ENCODE results near the gene TIMP1.

TIMP1 gene

DNA sequence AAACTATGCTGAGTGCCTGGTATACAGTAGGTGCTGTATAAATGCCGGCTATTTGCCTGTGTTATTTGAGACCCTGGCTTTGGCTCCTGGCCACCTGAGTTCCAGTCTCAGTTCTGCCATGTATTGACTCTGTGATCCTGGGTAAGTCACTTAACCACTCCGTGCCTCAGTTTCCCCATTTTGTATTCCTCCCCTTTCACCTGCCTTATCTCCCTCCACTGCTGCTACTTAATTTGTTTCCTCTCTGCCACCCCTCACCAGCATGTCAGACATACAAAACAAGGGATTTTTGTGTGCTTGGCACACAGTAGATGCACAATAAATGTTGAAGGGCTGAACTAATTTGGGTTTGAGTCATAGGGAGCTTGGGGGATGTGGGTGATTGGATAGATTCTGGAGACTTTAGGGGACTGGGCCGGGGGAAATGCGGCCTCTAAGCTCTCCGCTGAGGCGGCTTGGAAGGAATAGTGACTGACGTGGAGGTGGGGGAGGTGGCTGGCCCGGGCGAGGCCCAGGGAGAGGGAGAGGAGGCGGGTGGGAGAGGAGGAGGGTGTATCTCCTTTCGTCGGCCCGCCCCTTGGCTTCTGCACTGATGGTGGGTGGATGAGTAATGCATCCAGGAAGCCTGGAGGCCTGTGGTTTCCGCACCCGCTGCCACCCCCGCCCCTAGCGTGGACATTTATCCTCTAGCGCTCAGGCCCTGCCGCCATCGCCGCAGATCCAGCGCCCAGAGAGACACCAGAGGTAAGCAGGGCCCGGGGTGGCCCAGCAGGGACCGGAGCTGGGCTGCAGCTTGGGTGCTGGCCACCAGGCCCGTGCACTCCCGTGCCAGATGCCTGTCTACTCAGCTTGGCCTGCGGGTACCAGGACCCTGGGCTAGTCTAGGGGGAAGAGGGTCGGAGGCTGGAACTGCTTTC lies at the start of gene TIMP1:
Gene TIMP1, plus strand, starts transcription at position 706 of the 917 bp plus-strand sequence. CDS start 980 bp downstream, outside the sequence.
- DNase-seq (ENCODE audit: low read depth), result peak; percentile 90

DNA sequence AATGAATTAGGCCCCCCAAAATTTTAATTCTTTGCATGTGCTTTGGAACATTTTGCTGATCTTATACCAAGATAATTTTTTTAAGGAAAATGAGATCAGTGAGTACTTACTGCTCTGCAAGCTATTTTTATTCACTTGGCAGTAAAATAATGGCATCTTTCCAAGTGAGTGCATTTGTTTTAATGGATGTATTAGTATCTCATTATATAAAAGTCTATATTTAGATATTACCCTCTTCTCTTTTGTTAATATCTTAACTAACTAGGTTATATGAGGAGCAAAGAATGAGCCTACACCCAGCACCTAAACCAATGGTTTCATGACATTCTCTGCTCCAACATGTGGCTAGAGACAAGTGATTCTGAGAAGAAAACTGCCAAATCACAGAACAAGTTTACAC lies 42.4 kb upstream of the TIMP1 start:
- no peak for DNase-seq (ENCODE audit: low read depth)

DNA sequence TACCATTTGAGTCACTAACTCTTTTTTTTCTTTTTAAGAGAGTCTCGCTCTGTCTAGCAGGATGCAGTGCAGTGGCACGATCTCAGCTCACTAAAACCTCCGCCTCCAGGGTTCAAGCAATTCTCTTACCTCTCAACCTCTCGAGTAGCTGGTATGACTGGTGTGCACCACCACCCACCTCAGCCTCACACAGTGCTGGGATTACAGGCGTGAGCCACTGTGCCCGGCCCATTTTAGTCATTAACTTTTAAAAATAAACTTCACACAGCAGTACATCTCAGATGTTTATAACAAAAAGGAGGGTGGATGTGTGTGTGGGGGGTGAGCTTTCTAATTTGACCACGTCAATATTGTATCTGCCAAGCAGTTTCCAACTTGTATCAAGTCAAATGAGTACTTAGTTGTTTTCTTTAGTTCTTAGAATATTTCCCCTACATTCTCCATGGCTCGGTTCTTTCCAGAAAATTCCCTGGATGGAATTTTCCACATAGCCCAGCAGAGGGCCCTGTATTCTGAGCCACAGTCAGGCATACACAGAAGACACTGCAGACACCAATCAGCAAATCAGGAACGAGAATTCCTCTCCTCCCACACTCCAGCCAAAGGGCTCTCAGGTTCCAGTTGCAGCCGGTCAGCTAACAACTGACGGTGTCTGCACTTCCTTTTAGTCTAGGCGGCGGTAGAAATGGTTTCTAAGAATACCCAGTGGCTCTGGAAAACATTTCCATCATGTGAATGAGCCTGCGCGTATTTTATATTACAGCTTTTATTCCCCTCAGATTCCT lies 41.3 kb upstream of the TIMP1 start:
- DNase-seq (ENCODE audit: low read depth), result peak; percentile 85

DNA sequence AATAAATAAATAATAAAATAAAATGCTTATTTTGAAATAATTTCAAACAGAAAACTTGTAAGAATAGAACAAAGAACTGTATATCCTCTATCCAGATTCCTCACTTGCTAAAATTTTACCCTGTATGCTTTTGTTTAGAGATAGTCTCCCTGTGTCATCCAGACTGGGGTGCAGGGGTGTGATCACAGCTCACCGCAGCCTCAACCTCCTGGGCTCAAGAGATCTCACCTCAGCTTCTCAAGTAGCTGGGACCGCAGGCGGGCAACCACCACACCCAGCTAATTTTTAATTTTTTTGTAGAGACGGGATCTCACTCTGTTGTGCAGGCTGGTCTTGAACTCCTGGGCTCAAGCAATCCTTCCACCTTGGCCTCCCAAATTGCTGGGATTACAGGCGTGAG lies 38.7 kb upstream of the TIMP1 start:
- no peak for DNase-seq (ENCODE audit: low read depth)

GRCh38 chrX:47556045-47556623 lies 26.1 kb upstream of the TIMP1 start:
- DNase-seq (ENCODE audit: low read depth), result peak; percentile 92

DNA sequence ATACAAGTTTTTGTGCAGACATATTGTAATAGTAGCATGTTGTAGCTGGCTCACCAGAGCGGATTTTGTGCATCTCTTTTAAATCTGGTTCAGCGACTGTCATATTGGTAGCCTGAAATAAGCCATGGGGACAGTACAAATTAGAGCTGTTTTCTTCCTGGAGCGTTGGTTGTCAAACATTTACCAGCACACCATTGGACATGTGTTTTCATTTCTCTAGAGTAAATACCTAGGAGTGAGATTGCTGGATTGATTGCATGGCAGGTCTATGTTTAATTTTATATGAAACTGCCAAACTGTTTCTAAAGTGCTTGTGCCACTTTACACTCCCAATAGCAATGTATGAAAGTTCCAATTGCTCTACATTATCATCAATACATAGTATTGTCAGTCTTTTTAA lies 23.8 kb upstream of the TIMP1 start:
- no peak for DNase-seq (ENCODE audit: low read depth)

DNA sequence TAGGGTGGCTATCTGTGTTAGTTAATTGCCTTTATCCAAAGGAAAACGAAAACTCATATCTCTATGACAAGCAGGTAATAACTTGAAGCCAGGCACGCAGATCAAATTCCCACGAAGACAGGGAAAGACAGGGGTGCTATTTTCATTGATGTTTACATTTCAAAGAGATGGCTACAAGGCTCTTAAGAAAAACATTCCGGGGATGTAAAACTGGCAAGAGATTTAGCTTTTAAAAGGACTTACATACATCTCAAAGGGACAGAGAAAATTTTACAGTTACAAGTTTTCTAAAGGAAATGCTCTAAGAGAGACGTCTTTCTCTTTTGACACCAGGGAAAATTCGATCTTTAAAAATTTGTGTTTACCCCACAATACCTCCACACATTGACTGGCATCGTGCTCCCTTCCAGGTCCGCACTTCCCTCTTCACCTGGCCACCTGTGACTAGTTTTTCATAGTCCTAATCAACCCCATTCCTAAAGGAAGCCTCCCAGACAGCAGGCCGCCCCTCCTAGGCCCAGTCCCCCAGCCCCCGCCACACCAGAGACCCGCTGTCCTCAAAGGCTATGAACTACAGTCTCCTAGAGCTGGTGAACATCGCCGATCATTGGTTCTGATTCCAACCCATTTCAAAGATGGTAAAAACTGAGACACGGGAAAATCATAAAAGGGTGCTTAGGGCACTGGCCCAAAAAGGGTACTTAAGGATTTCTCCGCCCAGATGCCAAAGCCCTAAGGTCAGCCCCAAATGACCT lies 21.9 kb upstream of the TIMP1 start:
- DNase-seq (ENCODE audit: low read depth), result no peak

DNA sequence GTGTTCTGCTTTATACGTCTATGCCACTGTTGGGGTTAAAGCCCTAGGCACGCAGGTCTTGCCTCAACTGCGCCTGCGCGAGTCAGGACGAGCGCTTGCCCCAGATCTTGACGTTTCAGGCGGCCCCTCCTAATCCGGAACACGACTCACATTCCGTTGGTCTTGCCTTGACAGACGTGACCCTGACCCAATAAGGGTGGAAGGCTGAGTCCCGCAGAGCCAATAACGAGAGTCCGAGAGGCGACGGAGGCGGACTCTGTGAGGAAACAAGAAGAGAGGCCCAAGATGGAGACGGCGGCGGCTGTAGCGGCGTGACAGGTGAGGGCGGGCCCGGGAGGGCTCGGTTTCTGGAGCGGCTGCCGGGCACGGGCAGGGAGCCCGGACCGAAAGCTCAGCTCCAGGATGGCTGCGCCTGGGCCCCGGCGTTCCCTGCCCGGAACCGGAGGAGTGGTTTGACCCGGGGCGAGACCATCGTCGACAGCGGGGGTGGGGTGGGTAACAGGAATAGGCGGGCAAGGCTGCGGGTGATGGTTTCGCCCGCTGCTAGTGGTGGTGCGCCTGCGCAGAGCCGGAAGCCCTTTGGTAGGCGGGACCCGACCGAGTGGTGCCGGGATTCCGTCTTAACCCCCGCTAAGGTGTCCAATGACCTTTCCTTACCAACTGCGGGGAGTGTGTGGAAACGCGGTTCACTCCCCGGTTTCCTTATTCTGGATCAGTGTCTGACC lies 21.1 kb upstream of the TIMP1 start, which contains the start of gene ARAF:
Gene ARAF, plus strand, starts transcription at position 272 of the 725 bp plus-strand sequence. CDS start 1,763 bp downstream, outside the sequence.
- peak; percentile 99 for DNase-seq (ENCODE audit: low read depth)

- no peak for DNase-seq (ENCODE audit: low read depth)
These were observed 20.5 kb upstream of the TIMP1 start for GRCh38 chrX:47561659-47562151.

- DNase-seq (ENCODE audit: low read depth), result no peak
These were observed 19.5 kb upstream of the TIMP1 start for GRCh38 chrX:47562615-47563243.

DNA sequence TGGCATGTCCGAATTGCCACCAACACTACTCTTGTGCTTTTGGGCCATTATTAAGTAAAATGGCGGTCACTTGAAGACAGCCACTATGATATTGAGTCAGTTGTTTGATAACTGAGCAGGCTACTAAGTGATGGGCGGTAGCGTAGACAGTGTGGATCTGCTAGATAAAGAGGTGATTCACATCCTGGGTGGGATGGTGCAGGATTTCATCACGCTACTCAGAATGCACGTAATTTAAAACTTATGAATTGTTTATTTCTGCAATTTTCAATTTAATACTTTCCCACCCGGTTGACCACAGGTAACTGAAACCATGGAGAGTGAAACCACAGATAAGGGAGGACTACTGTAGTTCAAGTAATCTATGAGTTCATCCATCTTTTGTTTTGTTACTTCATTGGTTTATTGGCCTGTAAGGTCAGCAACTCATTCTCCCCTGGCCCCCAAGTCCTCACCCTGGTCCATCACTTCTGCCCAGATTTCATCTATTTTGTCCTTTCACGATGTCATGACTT lies 18.4 kb upstream of the TIMP1 start:
- DNase-seq (ENCODE audit: low read depth), result no peak

DNA sequence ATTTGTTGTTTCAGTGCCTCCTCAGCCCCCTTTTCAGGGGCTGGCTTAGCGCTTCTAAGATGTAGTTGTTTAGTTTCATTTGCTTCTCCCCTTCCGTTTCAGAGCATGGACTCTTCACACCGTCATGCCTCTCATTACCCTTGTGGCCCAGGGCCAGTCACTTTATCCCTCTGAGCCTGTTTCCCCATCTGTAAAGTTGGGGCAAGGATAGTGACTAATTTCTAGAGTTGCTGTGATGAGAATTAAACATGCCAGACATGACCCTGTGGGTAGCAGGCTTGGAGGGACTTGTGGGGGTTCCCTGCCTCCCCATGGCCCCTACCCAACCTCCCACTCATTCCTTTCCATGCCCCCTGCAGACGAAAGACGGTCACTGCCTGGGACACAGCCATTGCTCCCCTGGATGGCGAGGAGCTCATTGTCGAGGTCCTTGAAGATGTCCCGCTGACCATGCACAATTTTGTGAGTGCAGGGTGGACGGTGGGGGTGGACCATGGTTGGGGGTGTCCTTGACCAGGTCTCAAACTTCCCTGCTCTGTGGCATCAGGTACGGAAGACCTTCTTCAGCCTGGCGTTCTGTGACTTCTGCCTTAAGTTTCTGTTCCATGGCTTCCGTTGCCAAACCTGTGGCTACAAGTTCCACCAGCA lies 17.7 kb upstream of the TIMP1 start:
- DNase-seq (ENCODE audit: low read depth), result no peak

DNA sequence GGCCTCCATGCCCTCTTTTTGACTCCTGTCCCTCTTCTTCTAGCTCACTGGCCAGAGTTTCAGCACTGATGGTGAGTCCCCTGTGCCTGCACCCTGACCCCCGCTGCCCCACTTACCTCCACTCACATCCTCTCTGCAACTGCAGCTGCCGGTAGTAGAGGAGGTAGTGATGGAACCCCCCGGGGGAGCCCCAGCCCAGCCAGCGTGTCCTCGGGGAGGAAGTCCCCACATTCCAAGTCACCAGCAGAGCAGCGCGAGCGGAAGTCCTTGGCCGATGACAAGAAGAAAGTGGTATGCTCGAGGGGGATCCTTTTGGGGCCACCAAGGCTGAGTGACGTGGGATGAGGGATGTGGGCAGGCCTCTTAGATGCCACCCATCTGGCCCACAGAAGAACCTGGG lies 15.4 kb upstream of the TIMP1 start:
- DNase-seq (ENCODE audit: low read depth), result no peak

- no peak for DNase-seq (ENCODE audit: low read depth)
These were observed 13.5 kb upstream of the TIMP1 start for GRCh38 chrX:47568656-47569295.

GRCh38 chrX:47570794-47571193 lies 11.4 kb upstream of the TIMP1 start:
- DNase-seq (ENCODE audit: low read depth), result no peak

- no peak for DNase-seq (ENCODE audit: low read depth)
These were observed 11.0 kb upstream of the TIMP1 start for GRCh38 chrX:47571215-47571614.

- no peak for DNase-seq (ENCODE audit: low read depth)
These were observed 10.3 kb upstream of the TIMP1 start for GRCh38 chrX:47571896-47572295.

- DNase-seq (ENCODE audit: low read depth), result no peak
These were observed 9.4 kb upstream of the TIMP1 start for GRCh38 chrX:47572773-47573340.

Data from fibroblast of gingiva (primary cell).